Colonic mucosa (tissue), 4 donors: ENCODE measurements around the gene TGFBR3. TPM values are rescaled to one million over a fixed set of nuclear protein-coding genes. Genes with fewer than 3 reads are reported as not detected.
A peak's percentile ranks its signal among the peaks of the same experiment; 100 is the strongest.

Experiments
- DNase-seq: peaks from one replicate; pipeline ENCODE4 v3.0.0-alpha.2; 2020
- H3K27ac ChIP-seq: fragments of 200-600 bp; one replicate; pipeline ENCODE4 v1.8.0; 2021
- H3K27me3 ChIP-seq: fragments of 200-600 bp; one replicate; pipeline ENCODE4 v1.8.0; 2021
- H3K36me3 ChIP-seq: fragments of 200-600 bp; one replicate; pipeline ENCODE4 v1.8.0; 2021
- H3K4me1 ChIP-seq: fragments of 200-600 bp; one replicate; pipeline ENCODE4 v1.8.0; 2021; ENCODE audit warnings: mild to moderate bottlenecking
- H3K4me3 ChIP-seq: fragments of 200-600 bp; one replicate; pipeline ENCODE4 v1.8.0; 2021
- H3K9ac ChIP-seq, 2 donors: one replicate each; pipeline ENCODE4 v1.7.0; 2013; ENCODE audit warnings: control low read depth in 2 of 2, low read depth in 2 of 2, low read length in 2 of 2
- H3K9me3 ChIP-seq: fragments of 200-600 bp; one replicate; pipeline ENCODE4 v1.8.0; 2021
- CTCF ChIP-seq: fragments of 200-600 bp; IDR thresholded peaks from one replicate; pipeline ENCODE4 v1.8.0; 2022; ENCODE audit warnings: antibody characterized with exemption, mild to moderate bottlenecking
- intact Hi-C: fragments of 100-400 bp; cut with DNase I; formaldehyde crosslinking; loops from one replicate; pipeline ENCODE4 v1.14.1; 2022
- total RNA-seq, 2 donors: library from RNA; stranded (reverse); fragmentation: NEBNext Ultra II Directional in 1 of 2; extraction: Animal tissue kit (Norgen Biotek cat#: 25700) in 1 of 2; gene quantifications; one replicate each; pipeline ENCODE4 v1.2.1, GENCODE V29; 2021
- donor health status: healthy.
- donor health status: DM: no; HTN: no; CAD: no.
- donor health status: DM: no; HTN: no; CAD: no.

Gene TGFBR3
- 10 to 100 TPM in 1 of 2 donors, 1 to 10 TPM in 1; 8.4 to 16.0 TPM for total RNA-seq

DNA sequence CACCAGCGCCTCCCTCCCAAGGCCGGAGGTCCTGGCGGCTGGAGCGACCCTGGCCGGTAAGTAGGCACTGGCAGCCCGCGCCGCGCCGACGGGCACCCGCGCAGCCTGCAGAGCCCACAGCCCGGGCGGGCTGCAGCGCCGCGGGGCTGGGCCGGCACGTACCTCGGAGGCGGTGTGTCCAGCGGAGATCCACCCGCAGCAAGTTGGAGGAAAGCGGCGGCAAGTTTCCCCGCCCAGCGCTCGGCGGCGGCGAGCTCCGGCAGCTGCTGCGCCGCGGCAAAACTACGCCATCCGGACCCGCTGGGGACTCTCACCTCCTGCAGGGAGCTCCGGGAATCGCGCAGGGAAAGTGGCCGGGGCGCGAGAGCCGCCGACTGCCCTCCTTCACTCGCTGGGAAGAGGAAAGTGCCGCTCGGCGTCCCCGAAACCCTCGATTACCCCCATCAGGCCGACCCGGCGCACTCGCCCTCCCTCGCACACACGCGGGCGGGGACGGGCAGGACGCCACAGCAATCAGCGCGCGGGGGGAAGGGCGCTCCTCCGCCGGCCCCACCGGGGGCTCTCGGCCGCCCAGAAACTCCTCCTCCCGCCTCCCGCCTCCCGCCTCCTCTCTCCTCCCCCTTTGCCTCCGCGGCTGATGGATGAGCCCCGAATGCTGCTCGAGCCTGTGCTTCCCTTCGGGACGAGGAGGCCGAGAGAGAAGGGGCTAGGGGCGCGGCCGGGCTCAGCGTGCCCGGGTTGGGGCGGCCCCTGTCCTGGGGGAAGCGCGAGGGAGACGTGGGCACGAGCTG is at the start of gene TGFBR3:
TGFBR3 (minus strand) TSS at position 436 of the 791 bp plus-strand sequence. CDS start 24,620 bp downstream, outside the sequence.
- Histone ChIP-seq H3K4me1 (no peaks in the 10 kb centered on the region), H3K4me3 (peak within 1 kb of the TSS; percentile 72), H3K9ac (peak within 1 kb of the TSS; percentile 76 to 95), H3K36me3 (no peaks in the 10 kb centered on the region), H3K9me3 (no peaks in the 10 kb centered on the region), H3K27me3 (no peaks in the 10 kb centered on the region), H3K27ac (peak within 1 kb of the TSS; percentile 81)
- peak; percentile 88 for DNase-seq
- intact Hi-C loops, result loop anchor here (10.0 kb wide), 1 partner anchor 171 kb away; no protein-coding TSS in a partner anchor
- peak; percentile 31 for TF ChIP-seq CTCF

DNA sequence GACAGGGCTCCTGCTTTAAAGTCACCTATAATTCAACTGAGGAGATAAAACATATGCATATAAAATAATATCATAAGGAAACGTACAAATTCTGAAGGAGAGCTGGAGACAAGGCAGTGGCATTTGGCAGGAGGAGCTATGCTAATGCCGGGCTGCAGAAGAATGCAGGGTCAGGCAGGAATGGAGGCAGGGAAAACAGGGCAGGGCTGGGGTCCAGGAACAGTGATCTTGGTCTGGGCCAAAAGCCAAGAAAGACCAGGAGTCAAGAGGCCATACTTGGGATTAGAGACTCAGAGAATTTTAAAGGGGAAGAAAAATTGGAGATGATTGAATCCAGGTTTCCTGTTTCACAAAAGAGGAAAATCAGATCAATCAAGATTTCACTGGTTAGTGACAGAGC is 43.3 kb upstream of the TGFBR3 start:
- Histone ChIP-seq H3K36me3 (no peaks in the 10 kb centered on the region), H3K27ac (no peak overlapping the region), H3K9me3 (no peaks in the 10 kb centered on the region), H3K27me3 (no peaks in the 10 kb centered on the region), H3K4me1 (no peaks in the 10 kb centered on the region), H3K4me3 (no peak overlapping the region), H3K9ac (no peak overlapping the region)
- DNase-seq, result no peak
- intact Hi-C loops, result no loop called here
- no peak for TF ChIP-seq CTCF

GRCh38 chr1:91928026-91928425 is 42.1 kb upstream of the TGFBR3 start:
- Histone ChIP-seq H3K27ac (no peak overlapping the region), H3K4me1 (no peaks in the 10 kb centered on the region), H3K9me3 (no peaks in the 10 kb centered on the region), H3K27me3 (no peaks in the 10 kb centered on the region), H3K36me3 (no peaks in the 10 kb centered on the region), H3K4me3 (no peak overlapping the region), H3K9ac (no peak overlapping the region)
- intact Hi-C loops, result no loop called here
- DNase-seq, result no peak
- no peak for TF ChIP-seq CTCF

DNA sequence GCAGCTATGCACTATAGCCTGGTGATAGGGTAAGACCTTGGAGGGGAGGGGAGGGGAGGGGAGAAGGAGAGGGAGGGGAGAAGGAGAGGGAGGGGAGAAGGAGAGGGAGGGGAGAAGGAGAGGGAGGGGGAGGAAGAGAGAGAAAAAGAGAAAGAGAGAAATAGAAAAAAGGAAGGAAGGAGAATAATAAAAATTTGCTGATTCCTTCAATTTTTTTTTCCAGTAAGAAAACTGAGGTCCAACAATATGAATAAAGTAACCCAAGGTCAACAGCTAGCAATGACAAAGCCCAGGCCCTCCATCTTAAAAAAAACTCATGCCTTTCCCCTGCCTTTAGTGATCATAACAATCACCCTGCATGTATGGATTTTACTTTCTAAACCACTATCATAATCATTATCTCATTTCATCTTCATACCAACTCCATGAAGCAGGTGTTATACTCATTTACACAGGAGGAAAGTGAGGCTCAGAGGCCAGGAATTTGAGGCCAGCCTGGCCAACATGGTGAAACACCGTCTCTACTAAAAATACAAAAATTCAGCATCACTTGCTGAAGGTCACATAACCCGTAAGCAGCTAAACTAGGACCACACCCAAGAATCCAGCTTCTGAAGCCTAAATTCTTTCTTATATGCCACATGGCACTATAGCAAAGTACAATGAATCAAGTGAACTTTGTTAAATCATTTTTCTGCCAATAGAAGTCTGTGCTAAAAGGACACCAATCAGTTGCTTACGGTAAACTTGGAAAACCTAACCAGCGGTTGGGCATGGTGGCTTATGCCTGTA is 39.9 kb upstream of the TGFBR3 start:
- Histone ChIP-seq H3K9me3 (no peaks in the 10 kb centered on the region), H3K27ac (no peak overlapping the region), H3K9ac (no peak overlapping the region), H3K4me1 (no peaks in the 10 kb centered on the region), H3K4me3 (no peak overlapping the region), H3K27me3 (no peaks in the 10 kb centered on the region), H3K36me3 (no peaks in the 10 kb centered on the region)
- no peak for TF ChIP-seq CTCF
- no peak for DNase-seq
- intact Hi-C loops, result loop anchor here (2.0 kb wide), 1 partner anchor 415 kb away; no protein-coding TSS in a partner anchor

DNA sequence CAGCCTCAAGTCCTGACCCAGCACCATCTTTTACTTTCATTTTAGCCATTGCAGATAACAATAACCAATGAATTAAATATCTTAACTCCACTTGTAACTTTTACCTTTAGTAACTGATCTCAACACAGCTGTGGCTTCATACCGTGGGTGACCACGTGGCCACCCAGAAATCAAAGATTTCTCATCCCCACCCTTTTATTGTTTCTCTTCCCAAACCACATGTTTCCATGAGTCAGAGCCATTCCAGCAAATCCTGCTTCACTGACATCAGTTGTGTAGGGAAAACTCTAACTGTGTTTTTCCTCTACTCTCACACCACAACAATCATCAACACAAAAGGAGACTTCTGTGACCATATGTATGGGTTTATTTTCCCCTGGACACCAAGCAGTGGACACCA is 38.2 kb upstream of the TGFBR3 start:
- no peak overlapping the region for H3K4me3 ChIP-seq
- H3K9ac ChIP-seq, result no peak overlapping the region
- H3K9me3 ChIP-seq, result no peaks in the 10 kb centered on the region
- no peak overlapping the region for H3K27ac ChIP-seq
- H3K27me3 ChIP-seq, result no peaks in the 10 kb centered on the region
- no peak for DNase-seq
- intact Hi-C loops, result no loop called here
- no peaks in the 10 kb centered on the region for H3K4me1 ChIP-seq
- no peak for TF ChIP-seq CTCF
- H3K36me3 ChIP-seq, result no peaks in the 10 kb centered on the region
